ENCODE results near the gene CEP170. TPM values are rescaled to one million over a fixed set of nuclear protein-coding genes. Genes with fewer than 3 reads are reported as not detected.

Gene CEP170
- total RNA-seq, 1 donor from 2014 or later, result 168 TPM

- H3K4me1 Mint-ChIP-seq (ENCODE audit: unreplicated experiment), result peaks cover 46% of the 10 kb centered on the region
- peak overlapping the region; percentile 96 for H3K27ac Mint-ChIP-seq (ENCODE audit: unreplicated experiment)
- H3K27me3 Mint-ChIP-seq (ENCODE audit: unreplicated experiment), result no peaks in the 10 kb centered on the region
- H3K9me3 Mint-ChIP-seq (ENCODE audit: unreplicated experiment), result no peaks in the 10 kb centered on the region
- H3K4me3 Mint-ChIP-seq (ENCODE audit: unreplicated experiment), result peak overlapping the region; percentile 19
- TF ChIP-seq CTCF (IDR thresholded peaks at IDR 0.05; ENCODE audit: unreplicated experiment), result no peak
- peaks cover 7% of the 10 kb centered on the region for H3K36me3 Mint-ChIP-seq (ENCODE audit: low read depth, unreplicated experiment)
- no peak for DNase-seq (ENCODE audit: low spot score)
Measured at GRCh38 chr1:243264717-243265116, 9.6 kb upstream of the CEP170 start.

DNA sequence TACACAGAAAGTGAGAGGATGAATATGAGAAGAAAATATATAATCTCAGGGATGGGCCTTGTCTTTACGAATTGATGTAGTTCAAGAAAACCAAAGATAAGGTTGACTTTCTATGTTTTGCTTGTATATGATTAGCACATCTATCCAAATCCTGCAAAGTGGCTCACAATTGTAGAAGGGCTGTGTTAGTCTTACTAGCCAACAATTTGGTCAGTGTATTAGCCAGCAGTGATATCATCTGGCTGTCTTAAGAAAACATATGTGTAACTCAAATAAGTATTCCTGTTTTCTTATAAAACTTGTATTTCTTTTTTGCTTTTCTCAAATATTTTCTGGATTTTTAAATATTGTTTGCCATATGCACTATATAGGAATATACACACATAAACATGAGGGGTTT lies 6.3 kb upstream of the CEP170 start:
- Mint-ChIP-seq H3K36me3 (ENCODE audit: low read depth, unreplicated experiment) (no peaks in the 10 kb centered on the region), H3K4me1 (ENCODE audit: unreplicated experiment) (peaks cover 30% of the 10 kb centered on the region), H3K9me3 (ENCODE audit: unreplicated experiment) (no peaks in the 10 kb centered on the region), H3K27ac (ENCODE audit: unreplicated experiment) (no peak overlapping the region), H3K4me3 (ENCODE audit: unreplicated experiment) (no peak overlapping the region), H3K27me3 (ENCODE audit: unreplicated experiment) (no peaks in the 10 kb centered on the region)
- no peak for TF ChIP-seq CTCF (IDR thresholded peaks at IDR 0.05; ENCODE audit: unreplicated experiment)
- DNase-seq (ENCODE audit: low spot score), result no peak

- Mint-ChIP-seq H3K4me3 (ENCODE audit: unreplicated experiment) (no peak overlapping the region), H3K9me3 (ENCODE audit: unreplicated experiment) (no peaks in the 10 kb centered on the region), H3K27ac (ENCODE audit: unreplicated experiment) (no peak overlapping the region), H3K27me3 (ENCODE audit: unreplicated experiment) (peaks cover 4% of the 10 kb centered on the region), H3K36me3 (ENCODE audit: low read depth, unreplicated experiment) (peaks cover 3% of the 10 kb centered on the region), H3K4me1 (ENCODE audit: unreplicated experiment) (peaks cover 30% of the 10 kb centered on the region)
- no peak for TF ChIP-seq CTCF (IDR thresholded peaks at IDR 0.05; ENCODE audit: unreplicated experiment)
- no peak for DNase-seq (ENCODE audit: low spot score)
Measured at GRCh38 chr1:243260221-243260880, 5.3 kb upstream of the CEP170 start.

- H3K9me3 Mint-ChIP-seq (ENCODE audit: unreplicated experiment), result no peaks in the 10 kb centered on the region
- DNase-seq (ENCODE audit: low spot score), result no peak
- H3K4me1 Mint-ChIP-seq (ENCODE audit: unreplicated experiment), result peaks cover 18% of the 10 kb centered on the region
- H3K4me3 Mint-ChIP-seq (ENCODE audit: unreplicated experiment), result no peak overlapping the region
- no peak for TF ChIP-seq CTCF (IDR thresholded peaks at IDR 0.05; ENCODE audit: unreplicated experiment)
- peaks cover 8% of the 10 kb centered on the region for H3K36me3 Mint-ChIP-seq (ENCODE audit: low read depth, unreplicated experiment)
- H3K27me3 Mint-ChIP-seq (ENCODE audit: unreplicated experiment), result peaks cover 8% of the 10 kb centered on the region
- H3K27ac Mint-ChIP-seq (ENCODE audit: unreplicated experiment), result no peak overlapping the region
Measured at GRCh38 chr1:243258731-243259130, 3.6 kb upstream of the CEP170 start.

GRCh38 chr1:243257189-243257588 lies 2.1 kb upstream of the CEP170 start:
- H3K27me3 Mint-ChIP-seq (ENCODE audit: unreplicated experiment), result peaks cover 8% of the 10 kb centered on the region
- H3K27ac Mint-ChIP-seq (ENCODE audit: unreplicated experiment), result no peak overlapping the region
- H3K4me1 Mint-ChIP-seq (ENCODE audit: unreplicated experiment), result peaks cover 21% of the 10 kb centered on the region
- DNase-seq (ENCODE audit: low spot score), result no peak
- peaks cover 9% of the 10 kb centered on the region for H3K36me3 Mint-ChIP-seq (ENCODE audit: low read depth, unreplicated experiment)
- no peak for TF ChIP-seq CTCF (IDR thresholded peaks at IDR 0.05; ENCODE audit: unreplicated experiment)
- no peaks in the 10 kb centered on the region for H3K9me3 Mint-ChIP-seq (ENCODE audit: unreplicated experiment)
- H3K4me3 Mint-ChIP-seq (ENCODE audit: unreplicated experiment), result no peak overlapping the region
